NCI-H1417 (cell line): ENCODE results near the gene PCDHGA1.
A peak's percentile ranks its signal among the peaks of the same experiment; 100 is the strongest.

Experiments
- DNase-seq, 3 experiments: peaks; one replicate each; lab custom pipeline; 2025; lab: John Stamatoyannopoulos, UW

Gene PCDHGA1

DNA sequence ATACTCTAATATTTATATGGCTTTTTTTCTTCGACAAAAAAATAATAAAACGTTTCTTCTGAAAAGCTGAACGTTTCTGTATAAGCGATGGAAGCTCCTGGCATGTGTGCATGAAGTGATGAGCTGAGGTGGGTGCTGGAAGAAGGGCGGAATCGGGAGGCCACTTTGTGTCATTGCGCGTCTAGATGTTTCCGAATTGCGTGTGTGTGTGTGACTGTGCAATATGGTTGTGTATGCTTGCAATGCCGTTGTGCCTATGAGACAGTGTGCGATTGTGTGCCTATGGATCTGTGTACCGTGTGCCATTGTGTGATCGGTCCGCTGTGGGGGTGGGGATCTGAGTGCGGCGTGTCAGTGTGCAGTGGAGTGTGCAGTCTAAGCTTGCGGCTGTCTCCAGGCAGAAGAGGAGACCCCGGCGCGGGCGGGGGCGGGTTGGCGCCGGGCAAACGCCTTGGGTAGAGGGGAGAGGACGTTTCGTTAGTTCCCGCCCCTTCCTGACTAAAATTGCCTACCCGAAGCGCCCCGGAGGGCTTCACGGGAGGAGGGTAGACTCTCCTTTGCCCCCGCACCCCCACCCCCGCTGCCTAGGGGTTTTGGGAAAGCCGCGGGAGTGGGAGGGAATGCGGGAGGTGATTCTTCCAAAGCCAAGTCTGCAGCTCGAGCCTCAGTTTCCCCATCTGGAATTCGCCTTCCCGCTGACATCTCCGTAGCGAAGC is 182.8 kb downstream of the PCDHGA1 start:
- peak in 1 of 3 experiments; percentile 64 for DNase-seq

DNA sequence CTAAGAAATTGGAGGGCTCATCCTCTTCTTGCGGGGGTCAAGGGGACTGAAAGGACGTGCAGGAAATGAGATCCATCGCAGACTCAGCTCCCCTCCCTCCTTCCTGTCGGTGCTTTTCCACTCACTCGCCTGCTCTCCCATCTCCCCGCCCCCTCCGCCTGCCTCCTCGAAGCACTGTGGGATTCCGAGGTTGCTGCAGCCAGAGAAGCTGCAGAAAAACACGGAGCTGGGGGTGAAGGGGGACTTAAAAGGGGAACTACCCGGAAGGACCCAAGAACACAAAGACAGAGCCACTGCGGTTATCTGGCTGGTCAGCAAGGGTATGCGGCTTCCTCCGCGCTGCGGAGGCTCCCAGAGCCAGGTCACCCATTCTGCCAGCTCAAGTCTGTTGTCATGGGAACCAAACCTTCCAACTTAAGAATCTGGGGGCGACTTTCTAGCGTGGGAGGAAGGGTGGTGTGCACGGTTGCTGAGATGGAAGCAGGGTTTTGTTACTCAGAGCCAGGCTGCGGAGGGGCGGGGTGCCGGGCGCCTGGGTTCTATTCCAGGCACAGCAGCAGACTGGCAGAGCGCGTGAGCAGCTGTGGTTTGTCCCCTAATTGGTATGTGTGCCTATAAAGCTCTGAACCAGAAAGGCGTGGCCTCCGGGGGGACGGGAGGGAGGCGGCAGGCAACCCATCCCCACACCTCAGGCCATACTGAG is 183.5 kb downstream of the PCDHGA1 start:
- DNase-seq = peak in 1 of 3 experiments; percentile 63

DNA sequence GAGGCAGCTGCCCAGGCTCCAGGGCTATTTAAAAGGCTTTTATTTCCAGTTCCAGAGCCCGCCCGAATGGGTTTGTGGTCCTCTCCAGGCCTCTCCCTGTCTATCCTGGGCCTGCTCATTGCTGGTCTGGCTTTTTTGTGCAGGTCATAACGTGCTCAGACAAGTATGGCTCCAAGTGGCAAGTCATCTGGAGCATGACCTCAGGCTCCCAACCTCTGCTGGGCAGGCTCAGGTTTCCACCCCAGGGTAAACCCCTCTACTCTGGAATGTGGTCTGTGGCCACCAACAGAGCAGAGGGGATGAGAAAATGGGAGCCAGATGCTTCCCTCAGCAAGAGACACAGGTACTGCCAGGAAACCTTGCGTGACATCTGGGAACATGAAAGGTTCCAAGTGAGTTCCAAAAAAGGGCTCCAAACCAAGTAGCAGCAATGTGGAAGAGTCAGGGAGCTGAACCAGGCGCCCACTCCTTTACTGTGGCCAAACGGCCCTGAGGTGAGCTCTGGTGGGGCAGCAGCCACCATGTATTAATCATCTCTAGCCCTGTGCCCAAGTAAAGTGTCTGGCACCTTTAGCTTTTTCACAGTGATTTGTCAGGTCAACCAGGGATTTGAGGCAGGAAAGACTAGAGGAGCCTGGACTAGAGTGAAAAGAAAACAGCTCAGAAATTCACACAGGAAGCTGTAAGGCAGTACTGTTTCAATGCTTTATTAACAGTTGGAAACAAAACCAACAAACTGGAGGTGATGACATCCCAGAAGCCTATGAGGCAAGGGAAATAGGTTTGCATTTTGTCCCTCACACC is 184.2 kb downstream of the PCDHGA1 start:
- peak in 1 of 3 experiments; percentile 80 for DNase-seq

GRCh38 chr5:141515141-141515540 is 184.8 kb downstream of the PCDHGA1 start:
- DNase-seq = no peak

DNA sequence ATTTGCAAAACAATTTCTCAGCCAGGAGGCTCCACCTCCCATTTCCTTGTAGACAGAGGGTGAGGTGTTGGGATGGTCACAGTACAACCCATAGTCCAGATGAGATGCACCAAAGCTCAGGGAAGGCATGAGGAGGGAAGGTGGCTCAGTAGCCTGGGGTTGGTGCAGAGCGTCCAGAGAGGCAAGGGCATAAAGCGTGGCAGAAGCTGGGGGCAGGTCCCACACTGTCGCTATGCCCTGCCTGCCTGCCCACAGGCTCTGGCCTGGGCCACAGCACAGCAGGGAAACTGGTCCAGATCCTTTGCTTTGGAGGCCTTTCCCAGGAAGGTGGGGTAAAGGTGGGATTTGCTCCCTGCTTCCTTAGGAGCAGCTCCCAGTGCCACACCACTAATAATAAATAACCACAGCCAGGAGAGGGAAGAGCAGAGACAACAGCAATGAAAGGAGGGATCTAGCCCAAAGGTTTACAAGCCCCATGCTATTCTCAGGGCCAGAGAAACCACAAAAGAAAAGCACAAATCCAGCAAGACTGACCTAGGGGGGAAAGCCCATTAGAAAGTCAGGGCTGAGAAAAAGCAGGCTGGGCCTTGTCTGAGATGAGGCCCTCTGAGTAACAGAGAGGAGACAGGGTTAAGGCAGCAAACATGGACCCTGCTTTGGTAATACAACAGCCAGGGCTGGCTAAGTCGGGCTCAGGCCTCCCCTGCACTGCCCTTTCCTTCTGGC is 185.8 kb downstream of the PCDHGA1 start:
- DNase-seq = no peak

DNA sequence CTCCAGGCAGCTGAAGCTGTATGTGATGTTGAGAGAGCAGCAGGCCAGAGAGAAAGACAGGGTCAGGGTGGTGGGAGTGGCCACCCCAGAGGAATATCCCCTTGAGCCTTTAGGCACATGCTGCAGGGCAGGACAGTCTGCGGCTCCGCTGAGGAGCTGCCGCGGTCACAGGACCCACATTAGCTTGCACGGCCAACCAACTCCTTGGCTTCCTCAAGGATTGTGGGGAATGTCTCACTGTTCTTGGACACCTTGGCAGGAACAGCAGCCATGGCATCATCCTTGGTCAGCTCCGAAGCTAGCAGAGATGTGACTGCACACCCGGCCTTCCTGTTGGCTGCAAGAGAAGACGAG is 186.3 kb downstream of the PCDHGA1 start:
- DNase-seq = no peak

- no peak for DNase-seq
Observed at GRCh38 chr5:141517312-141517711, 187.0 kb downstream of the PCDHGA1 start.

DNA sequence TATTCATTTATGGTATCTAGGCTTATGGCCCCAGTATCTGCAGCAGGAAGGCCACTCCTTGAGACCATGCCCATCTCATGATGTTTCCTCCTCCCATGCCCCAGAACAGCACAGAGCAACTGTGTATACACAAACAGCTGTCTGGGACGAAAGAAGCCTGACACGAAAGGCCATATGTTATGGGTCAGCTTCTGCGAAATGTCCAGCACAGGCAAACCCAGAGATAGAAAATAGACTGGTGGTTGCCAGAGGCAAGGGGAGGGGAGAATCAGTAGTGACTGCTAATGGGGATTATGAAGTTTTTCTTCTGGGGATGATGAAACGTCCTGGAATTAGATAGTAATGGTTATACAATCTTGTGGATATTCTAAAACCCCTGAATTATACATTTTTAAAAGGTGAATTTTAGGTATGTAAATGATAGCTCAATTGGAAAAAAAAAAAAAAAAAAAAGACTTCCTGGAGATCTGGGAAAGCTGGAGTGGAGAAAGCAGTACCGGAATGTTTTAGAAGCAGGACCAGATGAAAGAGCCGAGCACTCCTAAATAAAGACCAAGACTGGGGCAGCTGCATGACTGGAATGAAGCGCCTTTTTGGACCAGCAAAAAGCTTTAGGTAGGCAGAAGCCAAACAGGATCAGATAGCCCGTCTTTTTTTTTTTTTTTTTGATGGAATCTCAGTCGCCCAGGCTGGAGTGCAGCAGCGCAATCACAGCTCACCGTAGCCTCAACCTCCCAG is 187.7 kb downstream of the PCDHGA1 start:
- no peak for DNase-seq

DNA sequence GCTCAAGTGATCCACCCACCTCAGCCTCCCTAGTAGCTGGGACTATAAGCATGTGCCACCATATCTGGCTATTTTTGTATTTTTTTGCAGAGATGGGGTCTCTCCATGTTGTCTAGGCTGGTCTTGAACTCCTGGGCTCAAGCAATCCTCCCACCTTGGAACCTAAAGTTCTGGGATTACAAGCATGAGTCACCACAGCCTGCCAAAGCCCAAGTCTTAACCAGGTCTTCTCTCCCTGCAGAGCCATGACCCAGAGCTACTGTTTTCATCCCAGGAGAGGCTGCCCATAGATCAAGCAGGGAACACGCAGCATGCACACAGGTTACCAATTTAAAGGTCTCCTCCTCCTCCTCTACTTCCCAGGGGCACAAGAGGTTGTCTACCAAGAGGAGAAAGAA is 188.3 kb downstream of the PCDHGA1 start:
- DNase-seq = no peak

GRCh38 chr5:141519605-141520565 is 189.6 kb downstream of the PCDHGA1 start:
- DNase-seq = no peak

DNA sequence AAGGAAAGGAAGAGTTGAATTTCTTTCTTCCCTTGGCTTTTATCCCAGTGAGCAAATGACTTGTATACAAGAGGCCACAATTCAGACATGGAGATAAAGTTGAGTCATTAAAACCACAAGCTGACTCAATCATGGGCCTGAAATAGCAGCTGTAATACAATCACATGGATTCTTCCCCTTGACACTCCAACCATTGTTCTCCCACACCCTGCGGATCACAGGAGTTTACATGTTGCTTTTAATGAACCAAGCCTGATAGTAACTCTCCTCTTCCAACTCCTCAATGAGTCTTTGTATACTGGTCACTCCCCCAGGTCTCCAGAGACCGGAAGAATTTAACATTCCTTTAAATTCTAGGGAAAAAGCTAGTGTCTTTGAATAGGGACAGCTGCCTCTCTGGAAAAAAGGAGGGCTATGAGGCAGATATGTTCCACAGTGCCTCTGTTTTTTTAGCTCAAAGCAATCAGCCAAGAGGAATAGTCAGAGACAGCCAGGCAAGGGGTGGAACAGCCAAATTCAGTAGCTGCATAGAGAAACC is 191.0 kb downstream of the PCDHGA1 start:
- no peak for DNase-seq

DNA sequence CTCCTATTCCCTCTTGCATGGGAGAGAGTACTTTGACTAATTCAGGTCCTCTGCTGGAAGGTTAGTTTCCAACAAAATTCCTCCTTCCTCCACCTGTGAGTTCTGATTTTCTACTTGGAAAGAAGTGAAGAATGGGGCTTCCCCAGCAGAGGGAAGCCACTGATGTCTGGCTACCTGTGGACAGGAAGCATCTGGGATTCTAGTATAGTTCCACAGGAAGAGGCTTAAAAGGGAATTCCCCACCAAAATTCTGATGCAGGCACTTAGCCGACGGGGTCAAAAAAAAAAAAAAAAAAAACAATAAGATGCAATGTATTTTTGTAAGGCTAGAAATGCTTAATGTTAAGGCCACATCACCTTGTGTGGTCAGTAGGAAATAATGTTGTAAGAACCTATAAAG is 192.0 kb downstream of the PCDHGA1 start:
- no peak for DNase-seq

DNA sequence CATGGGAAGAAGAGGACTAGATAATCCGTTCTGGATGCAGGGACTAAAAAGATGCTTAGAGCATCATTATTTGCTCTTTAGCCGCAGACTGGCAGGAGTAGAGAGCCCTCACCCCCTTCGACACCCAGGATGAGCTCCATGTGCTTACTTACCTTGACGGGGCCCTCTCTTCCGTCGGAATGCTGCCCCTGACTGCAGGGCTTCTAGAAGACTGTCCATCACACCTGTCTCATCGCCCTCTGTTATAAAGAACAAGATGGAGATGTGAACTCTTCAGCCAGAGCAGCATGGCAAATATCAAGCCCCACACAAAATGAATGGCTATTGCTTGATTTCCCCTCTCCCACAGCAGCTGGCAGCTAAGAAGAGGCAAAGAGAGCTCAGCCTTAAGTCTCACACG is 193.7 kb downstream of the PCDHGA1 start:
- no peak for DNase-seq

DNA sequence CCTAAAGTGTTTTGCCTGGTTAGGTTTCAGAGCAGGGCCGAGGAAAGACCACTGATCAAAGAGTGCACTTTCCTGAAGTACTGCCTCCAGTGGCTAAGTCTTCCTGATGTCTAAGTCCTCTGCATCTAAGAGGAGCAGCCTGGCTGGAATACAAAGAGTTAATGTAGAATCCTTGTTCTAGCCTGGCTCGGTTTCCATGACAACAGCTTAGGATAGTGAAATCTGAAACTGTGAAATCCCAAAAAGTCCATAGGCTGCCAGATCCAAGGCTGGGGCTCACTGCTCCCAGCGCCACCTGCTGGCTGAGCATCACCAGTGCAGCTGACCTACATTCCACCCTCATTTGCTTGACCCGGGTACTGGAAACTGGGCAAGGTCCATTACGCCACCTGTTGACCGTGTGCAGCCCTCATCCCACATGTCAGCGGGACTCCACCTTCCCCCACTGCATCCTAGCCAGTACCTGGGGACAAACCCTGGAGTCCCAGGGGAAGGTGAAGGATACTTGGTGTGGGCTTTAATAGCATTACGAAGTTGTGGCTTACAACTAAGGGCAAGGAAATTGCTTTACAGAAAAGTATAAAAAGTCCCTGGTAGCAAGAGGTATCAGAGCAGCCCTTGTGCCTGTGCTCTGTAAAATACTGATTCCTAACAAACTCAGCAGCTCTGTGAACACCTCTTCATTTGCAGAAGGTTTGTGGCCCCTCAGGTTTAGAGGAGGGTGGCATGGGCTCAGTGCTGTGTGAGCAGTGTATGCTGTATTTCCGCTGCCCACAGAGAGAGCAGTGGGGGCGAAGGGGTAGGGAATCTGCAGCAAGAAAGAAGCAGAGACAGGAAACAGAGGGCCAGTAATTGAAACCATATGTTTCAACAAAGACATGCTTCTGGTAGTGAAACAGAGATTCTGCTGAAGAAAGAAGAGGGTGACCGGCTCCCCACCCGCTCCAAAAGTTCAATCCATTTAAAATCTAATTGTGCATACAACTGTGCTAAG is 194.6 kb downstream of the PCDHGA1 start:
- peak; percentile 47 to 81 (median 78) for DNase-seq

- DNase-seq = no peak
Observed at GRCh38 chr5:141525653-141526052, 195.3 kb downstream of the PCDHGA1 start.

- DNase-seq = no peak
Observed at GRCh38 chr5:141527426-141527825, 197.1 kb downstream of the PCDHGA1 start.

GRCh38 chr5:141528291-141528984 is 198.1 kb downstream of the PCDHGA1 start:
- no peak for DNase-seq

GRCh38 chr5:141529002-141529401 is 198.7 kb downstream of the PCDHGA1 start:
- DNase-seq = no peak
